ENCODE data around the gene TBC1D2B.

The TBC1D2B gene

DNA sequence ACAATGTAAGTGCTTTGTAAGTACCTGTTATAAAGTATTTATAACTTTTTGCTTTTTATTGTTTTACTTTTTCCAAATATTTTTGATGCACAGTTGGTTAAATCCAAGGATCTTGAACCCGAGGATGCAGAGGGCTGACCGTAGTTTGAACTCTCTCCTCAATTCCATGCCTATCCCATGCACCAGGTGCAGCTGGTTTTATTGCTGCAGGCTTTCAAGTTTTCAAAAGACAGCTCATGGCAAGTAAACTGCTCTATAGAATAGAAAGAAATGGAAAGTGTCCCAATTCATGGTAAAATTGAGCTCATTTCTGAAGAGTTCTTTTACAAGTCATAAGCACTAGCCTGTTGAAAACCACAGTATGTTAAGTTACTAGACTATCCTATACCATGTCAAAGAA, 131.9 kb downstream of the TBC1D2B start:
- TF ChIP-seq ZFX (IDR thresholded peaks at IDR 0.05) = no peak
- TF ChIP-seq, protein P1, sequence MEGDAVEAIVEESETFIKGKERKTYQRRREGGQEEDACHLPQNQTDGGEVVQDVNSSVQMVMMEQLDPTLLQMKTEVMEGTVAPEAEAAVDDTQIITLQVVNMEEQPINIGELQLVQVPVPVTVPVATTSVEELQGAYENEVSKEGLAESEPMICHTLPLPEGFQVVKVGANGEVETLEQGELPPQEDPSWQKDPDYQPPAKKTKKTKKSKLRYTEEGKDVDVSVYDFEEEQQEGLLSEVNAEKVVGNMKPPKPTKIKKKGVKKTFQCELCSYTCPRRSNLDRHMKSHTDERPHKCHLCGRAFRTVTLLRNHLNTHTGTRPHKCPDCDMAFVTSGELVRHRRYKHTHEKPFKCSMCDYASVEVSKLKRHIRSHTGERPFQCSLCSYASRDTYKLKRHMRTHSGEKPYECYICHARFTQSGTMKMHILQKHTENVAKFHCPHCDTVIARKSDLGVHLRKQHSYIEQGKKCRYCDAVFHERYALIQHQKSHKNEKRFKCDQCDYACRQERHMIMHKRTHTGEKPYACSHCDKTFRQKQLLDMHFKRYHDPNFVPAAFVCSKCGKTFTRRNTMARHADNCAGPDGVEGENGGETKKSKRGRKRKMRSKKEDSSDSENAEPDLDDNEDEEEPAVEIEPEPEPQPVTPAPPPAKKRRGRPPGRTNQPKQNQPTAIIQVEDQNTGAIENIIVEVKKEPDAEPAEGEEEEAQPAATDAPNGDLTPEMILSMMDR (conservative IDR thresholded peaks at IDR 0.05) = no peak
- no peak overlapping the region for H3K27ac ChIP-seq
